Ovary (tissue), 9 donors: ENCODE results near the gene EHD3. TPM values are rescaled to one million over a fixed set of nuclear protein-coding genes. Genes with fewer than 3 reads are reported as not detected.

Source experiments
- DNase-seq, 5 donors: peaks; one replicate each; pipeline ENCODE4 v3.0.0-alpha.2; 2019 to 2020
- H3K27ac ChIP-seq, 2 donors: fragments of 200-600 bp; one replicate each; pipeline versions ENCODE4 v1.5.1 to v1.8.0; 2019 to 2022
- H3K27me3 ChIP-seq: fragments of 200-600 bp; one replicate; pipeline ENCODE4 v1.8.0; 2022
- H3K36me3 ChIP-seq: fragments of 200-600 bp; sonication (generic); one replicate; pipeline ENCODE4 v1.5.1; 2019
- H3K4me1 ChIP-seq: one replicate; pipeline ENCODE4 v1.8.1; 2013; ENCODE audit warnings: mild to moderate bottlenecking, moderate library complexity; ENCODE audit not compliant: insufficient read depth
- H3K4me3 ChIP-seq: fragments of 200-600 bp; sonication (generic); one replicate; pipeline ENCODE4 v1.5.1; 2017
- H3K9me3 ChIP-seq, 2 donors: fragments of 200-600 bp in 1 of 2; sonication (generic) in 1 of 2; one replicate each; pipeline versions ENCODE4 v1.5.1 to v1.8.1; 2013 to 2019; ENCODE audit warnings: mild to moderate bottlenecking in 1 of 2, moderate library complexity in 1 of 2
- EP300 ChIP-seq: sonication (generic); formaldehyde crosslinking; IDR thresholded peaks from one replicate; pipeline ENCODE4 v1.6.1; 2017; ENCODE audit warnings: antibody characterized with exemption
- POLR2A ChIP-seq: fragments of 450-650 bp; IDR thresholded peaks from one replicate; pipeline ENCODE4 v1.6.1; 2017; ENCODE audit warnings: antibody characterized with exemption, mild to moderate bottlenecking, moderate library complexity
- WGBS, 3 donors: extraction: QIAGEN DNeasy Blood & Tissue Kit in 1 of 3; methylation state at CpG; one replicate each; pipeline versions ENCODE4 v1.1.5 to v1.1.7; 2013 to 2017; 5-methylcytosine and 5-hydroxymethylcytosine counted together
- intact Hi-C, 4 donors: fragments of 100-400 bp; cut with DNase I; formaldehyde crosslinking; loops; one replicate each; pipeline versions ENCODE4 v1.11.0 to v1.15.1; 2022 to 2023
- polyA plus RNA-seq, 2 donors: library from polyadenylated mRNA; stranded (reverse); fragments of 200-250 nt in 1 of 2; fragments of 350-450 nt in 1 of 2; fragmentation: Illumina TruSeq in 1 of 2; extraction: RNeasy Lipid Tissue Mini Kit (QIAGEN cat#74804) in 1 of 2; gene quantifications; one replicate each; pipeline ENCODE4 v1.2.3, GENCODE V29; 2013 to 2014
- total RNA-seq, 7 donors: library from RNA; depleted of rRNA in 2 of 7; stranded (reverse); fragments of >200 nt in 2 of 7; fragmentation: NEBNext Ultra II Directional in 3 of 7; extraction: Animal tissue kit (Norgen Biotek cat#: 25700) in 3 of 7; gene quantifications; one replicate each; pipeline versions ENCODE4 v1.1.0 to v1.2.4, GENCODE V29; 2016 to 2023
- TF ChIP-seq, protein P1 (sequence below), 3 donors: fragments of 450-650 bp in 2 of 3; fragments of 200-600 bp in 1 of 3; IDR thresholded peaks; one replicate each; pipeline versions ENCODE4 v1.5.1 to v1.8.0; 2016 to 2022; ENCODE audit warnings: antibody characterized with exemption in 3 of 3, mild to moderate bottlenecking in 1 of 3
- donor health status: DM: no; HTN: no; CAD: no; lungs with moderate emphysema.
- donor health status: DM: no; HTN: no; CAD: no.
- donor health status: Bipolar disorder and iron deficiency.
- donor health status: DM: yes; HTN: yes; CAD: no.
- donor health status: DM: no; HTN: no; CAD: no.
- donor health status: DM: yes; HTN: yes; CAD: no.

EHD3 gene
- total and polyA plus RNA-seq, 9 donors: 2.8 to 10.6 (median 3.5) TPM

GRCh38 chr2:31302940-31303563, 69.1 kb downstream of the EHD3 start:
- Histone ChIP-seq H3K4me3 (no peak overlapping the region), H3K27ac (no peak overlapping the region), H3K9me3 (no peaks in the 10 kb centered on the region), H3K4me1 (no peaks in the 10 kb centered on the region), H3K36me3 (no peaks in the 10 kb centered on the region), H3K27me3 (no peaks in the 10 kb centered on the region)
- intact Hi-C loops: no loop called here
- TF ChIP-seq EP300 (no peak), POLR2A (no peak)
- TF ChIP-seq, protein P1, sequence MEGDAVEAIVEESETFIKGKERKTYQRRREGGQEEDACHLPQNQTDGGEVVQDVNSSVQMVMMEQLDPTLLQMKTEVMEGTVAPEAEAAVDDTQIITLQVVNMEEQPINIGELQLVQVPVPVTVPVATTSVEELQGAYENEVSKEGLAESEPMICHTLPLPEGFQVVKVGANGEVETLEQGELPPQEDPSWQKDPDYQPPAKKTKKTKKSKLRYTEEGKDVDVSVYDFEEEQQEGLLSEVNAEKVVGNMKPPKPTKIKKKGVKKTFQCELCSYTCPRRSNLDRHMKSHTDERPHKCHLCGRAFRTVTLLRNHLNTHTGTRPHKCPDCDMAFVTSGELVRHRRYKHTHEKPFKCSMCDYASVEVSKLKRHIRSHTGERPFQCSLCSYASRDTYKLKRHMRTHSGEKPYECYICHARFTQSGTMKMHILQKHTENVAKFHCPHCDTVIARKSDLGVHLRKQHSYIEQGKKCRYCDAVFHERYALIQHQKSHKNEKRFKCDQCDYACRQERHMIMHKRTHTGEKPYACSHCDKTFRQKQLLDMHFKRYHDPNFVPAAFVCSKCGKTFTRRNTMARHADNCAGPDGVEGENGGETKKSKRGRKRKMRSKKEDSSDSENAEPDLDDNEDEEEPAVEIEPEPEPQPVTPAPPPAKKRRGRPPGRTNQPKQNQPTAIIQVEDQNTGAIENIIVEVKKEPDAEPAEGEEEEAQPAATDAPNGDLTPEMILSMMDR (IDR thresholded peaks at IDR 0.05): no peak
- DNase-seq: no peak
- 73 to 82% (median 75%) methylated on average over 9 of the region's 9 CpGs for WGBS, 3 donors

DNA sequence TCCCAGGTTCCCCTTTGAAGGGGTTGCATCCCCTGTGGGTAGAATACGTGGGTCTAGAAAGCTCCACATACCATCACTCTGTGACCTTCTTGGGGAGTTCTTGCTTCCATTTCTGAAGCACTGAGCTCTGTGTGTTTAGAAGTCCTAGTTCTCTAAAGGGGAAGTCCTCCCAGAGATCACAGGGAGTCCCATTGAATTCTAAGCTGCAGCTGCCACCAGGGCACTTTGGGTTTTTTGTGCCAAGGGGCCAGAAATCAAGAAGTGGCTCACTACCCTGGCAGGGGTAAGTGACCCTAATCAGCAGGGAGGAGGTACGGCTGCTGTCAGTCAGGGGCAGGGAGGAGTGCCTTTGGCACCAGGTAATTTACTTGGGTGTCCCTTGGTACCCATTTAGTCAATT, 70.9 kb downstream of the EHD3 start:
- H3K27me3 ChIP-seq: no peaks in the 10 kb centered on the region
- WGBS, 3 donors: 68 to 77% (median 69%) methylated on average over 2 of the region's 2 CpGs
- H3K9me3 ChIP-seq: no peaks in the 10 kb centered on the region
- TF ChIP-seq POLR2A (no peak), EP300 (no peak)
- TF ChIP-seq, protein P1 (IDR thresholded peaks at IDR 0.05): no peak
- H3K4me3 ChIP-seq: no peak overlapping the region
- DNase-seq: no peak
- H3K36me3 ChIP-seq: no peaks in the 10 kb centered on the region
- intact Hi-C loops: no loop called here
- H3K4me1 ChIP-seq: no peaks in the 10 kb centered on the region
- no peak overlapping the region for H3K27ac ChIP-seq

GRCh38 chr2:31312898-31313297, 78.9 kb downstream of the EHD3 start:
- no peaks in the 10 kb centered on the region for H3K9me3 ChIP-seq
- no peak overlapping the region for H3K4me3 ChIP-seq
- no peaks in the 10 kb centered on the region for H3K27me3 ChIP-seq
- DNase-seq: no peak
- WGBS, 3 donors: 73 to 85% (median 83%) methylated on average over 3 of the region's 3 CpGs
- H3K27ac ChIP-seq: no peak overlapping the region
- no peak for TF ChIP-seq POLR2A
- TF ChIP-seq, protein P1 (IDR thresholded peaks at IDR 0.05): no peak
- no peak for TF ChIP-seq EP300
- intact Hi-C loops: no loop called here
- H3K4me1 ChIP-seq: no peaks in the 10 kb centered on the region
- H3K36me3 ChIP-seq: no peaks in the 10 kb centered on the region

DNA sequence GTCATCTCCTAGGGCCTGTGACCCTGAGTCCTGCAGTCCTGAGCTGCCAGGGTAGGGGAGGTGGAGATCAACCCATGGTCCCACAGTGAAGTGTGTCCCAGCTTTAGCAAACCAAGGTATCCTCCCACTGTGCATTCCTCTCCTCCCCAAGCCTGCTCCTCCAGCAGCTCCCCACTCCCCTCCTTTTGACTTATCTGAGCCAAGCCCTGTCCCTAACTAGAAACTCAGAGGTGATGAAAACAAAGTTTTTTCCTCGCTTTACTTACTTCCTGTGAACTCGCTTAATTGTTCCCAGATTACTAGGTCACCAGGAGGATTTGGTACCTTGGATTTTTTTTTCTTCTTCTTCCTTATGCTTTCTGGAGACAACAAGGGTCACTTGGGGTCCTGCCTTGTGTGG, 80.8 kb downstream of the EHD3 start:
- DNase-seq: no peak
- intact Hi-C loops: no loop called here
- WGBS, 3 donors: 77 to 91% (median 84%) methylated on average over 2 of the region's 2 CpGs
- H3K4me1 ChIP-seq: no peaks in the 10 kb centered on the region
- H3K9me3 ChIP-seq: no peaks in the 10 kb centered on the region
- H3K27me3 ChIP-seq: no peaks in the 10 kb centered on the region
- H3K36me3 ChIP-seq: no peaks in the 10 kb centered on the region
- H3K4me3 ChIP-seq: no peak overlapping the region
- no peak overlapping the region for H3K27ac ChIP-seq
- TF ChIP-seq POLR2A (no peak), EP300 (no peak)
- TF ChIP-seq, protein P1 (IDR thresholded peaks at IDR 0.05): no peak
